ENCODE measurements around the gene GRIN2C.

The GRIN2C gene

GRCh38 chr17:74861662-74862107 lies 2.0 kb upstream of the GRIN2C start:
- peak overlapping the region; percentile 63 for H3K4me3 Mint-ChIP-seq

GRCh38 chr17:74860872-74861661 lies 1.4 kb upstream of the GRIN2C start:
- peaks cover 27% of the 10 kb centered on the region for H3K27me3 Mint-ChIP-seq
- peaks cover 13% of the 10 kb centered on the region for H3K4me1 Mint-ChIP-seq
- H3K27ac Mint-ChIP-seq, result no peak overlapping the region
- H3K4me3 Mint-ChIP-seq, result peak overlapping the region; percentile 51
- no peaks in the 10 kb centered on the region for H3K9me3 Mint-ChIP-seq
- no peaks in the 10 kb centered on the region for H3K36me3 Mint-ChIP-seq

More at GRCh38 chr17:74861662-74862107, 2.0 kb upstream of the GRIN2C start:
- Mint-ChIP-seq H3K4me1 (peaks cover 13% of the 10 kb centered on the region), H3K36me3 (no peaks in the 10 kb centered on the region), H3K27me3 (peaks cover 25% of the 10 kb centered on the region), H3K27ac (no peak overlapping the region), H3K9me3 (no peaks in the 10 kb centered on the region)

- H3K27ac Mint-ChIP-seq, result no peak overlapping the region
- peaks cover 32% of the 10 kb centered on the region for H3K27me3 Mint-ChIP-seq
- H3K4me3 Mint-ChIP-seq, result peak overlapping the region; percentile 70
- H3K9me3 Mint-ChIP-seq, result no peaks in the 10 kb centered on the region
- no peaks in the 10 kb centered on the region for H3K36me3 Mint-ChIP-seq
- peaks cover 13% of the 10 kb centered on the region for H3K4me1 Mint-ChIP-seq
Observed at GRCh38 chr17:74860229-74860871, 665 bp upstream of the GRIN2C start.

GRCh38 chr17:74858672-74859458 lies 820 bp downstream of the GRIN2C start:
- Mint-ChIP-seq H3K36me3 (no peaks in the 10 kb centered on the region), H3K27ac (no peak overlapping the region), H3K4me3 (peak overlapping the region; percentile 58), H3K9me3 (no peaks in the 10 kb centered on the region), H3K27me3 (peaks cover 35% of the 10 kb centered on the region), H3K4me1 (peaks cover 9% of the 10 kb centered on the region)

- H3K9me3 Mint-ChIP-seq, result no peaks in the 10 kb centered on the region
- no peaks in the 10 kb centered on the region for H3K36me3 Mint-ChIP-seq
- H3K27me3 Mint-ChIP-seq, result peaks cover 41% of the 10 kb centered on the region
- H3K4me3 Mint-ChIP-seq, result no peak overlapping the region
- peaks cover 14% of the 10 kb centered on the region for H3K4me1 Mint-ChIP-seq
- H3K27ac Mint-ChIP-seq, result no peak overlapping the region
Observed at GRCh38 chr17:74857191-74857590, 2.5 kb downstream of the GRIN2C start.

GRCh38 chr17:74856112-74856511 lies 3.6 kb downstream of the GRIN2C start:
- no peaks in the 10 kb centered on the region for H3K36me3 Mint-ChIP-seq
- H3K27me3 Mint-ChIP-seq, result peaks cover 42% of the 10 kb centered on the region
- no peaks in the 10 kb centered on the region for H3K9me3 Mint-ChIP-seq
- no peak overlapping the region for H3K27ac Mint-ChIP-seq
- no peak overlapping the region for H3K4me3 Mint-ChIP-seq
- H3K4me1 Mint-ChIP-seq, result peaks cover 9% of the 10 kb centered on the region

GRCh38 chr17:74855323-74855722 lies 4.4 kb downstream of the GRIN2C start:
- no peaks in the 10 kb centered on the region for H3K9me3 Mint-ChIP-seq
- H3K27me3 Mint-ChIP-seq, result peaks cover 45% of the 10 kb centered on the region
- no peak overlapping the region for H3K27ac Mint-ChIP-seq

GRCh38 chr17:74854792-74855191 lies 4.9 kb downstream of the GRIN2C start:
- H3K36me3 Mint-ChIP-seq, result no peaks in the 10 kb centered on the region
- H3K9me3 Mint-ChIP-seq, result no peaks in the 10 kb centered on the region
- H3K27me3 Mint-ChIP-seq, result peaks cover 43% of the 10 kb centered on the region
- no peak overlapping the region for H3K27ac Mint-ChIP-seq
- no peak overlapping the region for H3K4me3 Mint-ChIP-seq
- H3K4me1 Mint-ChIP-seq, result peaks cover 9% of the 10 kb centered on the region

More at GRCh38 chr17:74855323-74855722, 4.4 kb downstream of the GRIN2C start:
- H3K4me1 Mint-ChIP-seq, result peaks cover 9% of the 10 kb centered on the region
- H3K36me3 Mint-ChIP-seq, result no peaks in the 10 kb centered on the region
- no peak overlapping the region for H3K4me3 Mint-ChIP-seq

- Mint-ChIP-seq H3K27me3 (peaks cover 37% of the 10 kb centered on the region), H3K4me1 (peaks cover 6% of the 10 kb centered on the region), H3K4me3 (peak overlapping the region; percentile 73), H3K27ac (no peak overlapping the region), H3K9me3 (no peaks in the 10 kb centered on the region), H3K36me3 (no peaks in the 10 kb centered on the region)
Observed at GRCh38 chr17:74853669-74854068, 6.0 kb downstream of the GRIN2C start.

GRCh38 chr17:74853048-74853397 lies 6.7 kb downstream of the GRIN2C start:
- no peaks in the 10 kb centered on the region for H3K36me3 Mint-ChIP-seq
- H3K27ac Mint-ChIP-seq, result no peak overlapping the region
- H3K9me3 Mint-ChIP-seq, result no peaks in the 10 kb centered on the region

GRCh38 chr17:74852237-74853047 lies 7.2 kb downstream of the GRIN2C start:
- Mint-ChIP-seq H3K4me3 (peak overlapping the region; percentile 85), H3K36me3 (no peaks in the 10 kb centered on the region), H3K27me3 (peaks cover 28% of the 10 kb centered on the region), H3K9me3 (no peaks in the 10 kb centered on the region), H3K27ac (no peak overlapping the region), H3K4me1 (peaks cover 6% of the 10 kb centered on the region)

More at GRCh38 chr17:74853048-74853397, 6.7 kb downstream of the GRIN2C start:
- Mint-ChIP-seq H3K4me1 (peaks cover 6% of the 10 kb centered on the region), H3K27me3 (peaks cover 34% of the 10 kb centered on the region), H3K4me3 (peak overlapping the region; percentile 85)

- Mint-ChIP-seq H3K4me3 (peak overlapping the region; percentile 26), H3K27me3 (peaks cover 22% of the 10 kb centered on the region)
Observed at GRCh38 chr17:74851612-74852236, 8.0 kb downstream of the GRIN2C start.

GRCh38 chr17:74850914-74851313 lies 8.8 kb downstream of the GRIN2C start:
- peak overlapping the region; percentile 32 for H3K4me3 Mint-ChIP-seq
- H3K27me3 Mint-ChIP-seq, result peaks cover 18% of the 10 kb centered on the region
- peaks cover 6% of the 10 kb centered on the region for H3K4me1 Mint-ChIP-seq
- H3K9me3 Mint-ChIP-seq, result no peaks in the 10 kb centered on the region
- no peak overlapping the region for H3K27ac Mint-ChIP-seq
- H3K36me3 Mint-ChIP-seq, result no peaks in the 10 kb centered on the region

More at GRCh38 chr17:74851612-74852236, 8.0 kb downstream of the GRIN2C start:
- H3K4me1 Mint-ChIP-seq, result peaks cover 6% of the 10 kb centered on the region
- H3K27ac Mint-ChIP-seq, result no peak overlapping the region
- no peaks in the 10 kb centered on the region for H3K36me3 Mint-ChIP-seq
- no peaks in the 10 kb centered on the region for H3K9me3 Mint-ChIP-seq

- Mint-ChIP-seq H3K9me3 (no peaks in the 10 kb centered on the region), H3K4me3 (no peak overlapping the region), H3K36me3 (no peaks in the 10 kb centered on the region), H3K4me1 (peaks cover 6% of the 10 kb centered on the region), H3K27me3 (peaks cover 14% of the 10 kb centered on the region), H3K27ac (no peak overlapping the region)
Observed at GRCh38 chr17:74850310-74850709, 9.4 kb downstream of the GRIN2C start.

Data from activated naive CD4-positive, alpha-beta T cell treated with anti-CD3 and anti-CD28 coated beads, Interleukin-2, amount 50 U/mL, for 24 hours (primary cell).